GM12892 (cell line): Measurements from ENCODE around the gene LY6G6C.

Experiments
- POLR2A ChIP-seq: IDR thresholded peaks from 2 replicates; pipeline ENCODE4 v1.6.1; 2011; ENCODE audit warnings: low read depth, low read length, control low read depth
- POLR2AphosphoS5 ChIP-seq: IDR thresholded peaks from 2 replicates; pipeline ENCODE4 v1.6.1; 2011; ENCODE audit warnings: low read depth, low read length, control low read depth

DNA sequence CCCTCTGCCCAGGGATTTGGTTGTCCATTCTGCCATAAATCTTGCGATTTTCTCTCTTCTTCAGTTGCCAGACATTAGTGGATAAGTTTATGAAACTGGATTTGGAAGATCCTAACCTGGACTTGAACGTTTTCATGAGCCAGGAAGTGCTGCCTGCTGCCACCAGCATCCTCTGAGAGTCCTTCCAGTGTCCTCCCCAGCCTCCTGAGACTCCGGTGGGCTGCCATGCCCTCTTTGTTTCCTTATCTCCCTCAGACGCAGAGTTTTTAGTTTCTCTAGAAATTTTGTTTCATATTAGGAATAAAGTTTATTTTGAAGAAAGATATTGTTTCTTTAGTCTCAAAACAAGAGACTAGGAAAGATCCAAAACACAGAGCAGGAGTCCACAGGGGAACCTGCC lies 40.8 kb upstream of the LY6G6C start, which contains the start of gene SAPCD1:
- TF ChIP-seq POLR2AphosphoS5, result no peak
- no peak for TF ChIP-seq POLR2A
